ENCODE data around the gene PRRT4. TPM values are rescaled to one million over a fixed set of nuclear protein-coding genes. Genes with fewer than 3 reads are reported as not detected.

The PRRT4 gene
- total RNA-seq, 1 donor from 2014 or later, result 0.21 TPM

DNA sequence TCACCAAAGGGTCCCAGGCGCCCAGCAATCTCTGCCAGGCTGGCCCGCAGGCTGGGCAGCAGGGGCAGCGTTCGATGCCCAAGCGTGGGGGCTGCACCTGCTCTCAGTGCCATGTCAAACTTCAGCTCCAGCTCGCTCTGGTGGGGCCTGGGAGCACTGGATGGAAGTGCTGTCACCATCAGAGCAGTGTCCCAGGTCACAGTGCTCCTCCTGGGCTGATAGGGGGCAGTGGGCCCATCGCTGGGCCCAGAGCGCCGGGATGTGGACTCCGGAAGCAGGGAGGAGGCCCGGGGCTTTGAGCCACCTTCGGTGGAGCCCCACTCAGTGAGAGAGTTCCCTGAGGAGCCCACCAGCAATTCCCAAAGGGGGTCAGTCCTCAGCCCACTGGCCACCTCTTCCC is 2.2 kb downstream of the PRRT4 start:
- Mint-ChIP-seq H3K9me3 (no peaks in the 10 kb centered on the region), H3K4me1 (ENCODE audit: low read depth) (peaks cover 21% of the 10 kb centered on the region), H3K36me3 (ENCODE audit: low read depth) (no peaks in the 10 kb centered on the region), H3K27me3 (ENCODE audit: insufficient read depth) (peaks cover 63% of the 10 kb centered on the region), H3K4me3 (no peak overlapping the region), H3K27ac (no peak overlapping the region)
- intact Hi-C loops (cut with micrococcal nuclease), result no loop called here
- no peak for DNase-seq (ENCODE audit: low spot score)

DNA sequence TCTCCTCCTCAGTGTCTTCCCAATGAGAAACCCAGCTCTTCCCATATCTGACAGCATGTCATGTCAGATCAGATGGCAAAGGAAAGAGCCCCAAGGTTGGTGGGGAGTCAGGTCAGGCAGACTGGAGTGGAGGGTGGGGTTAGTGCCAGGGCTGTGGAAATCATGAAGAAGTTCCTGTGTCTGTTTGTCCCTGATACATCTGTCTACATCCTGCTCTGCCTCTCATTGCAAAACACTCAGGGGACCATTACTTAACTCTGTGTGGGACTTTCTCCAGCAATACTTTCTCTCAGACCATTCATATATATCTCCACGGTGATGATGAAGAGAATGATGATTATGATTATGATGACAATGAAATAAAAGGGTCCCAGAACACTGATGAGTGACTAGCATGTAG is 3.3 kb downstream of the PRRT4 start:
- Mint-ChIP-seq H3K27ac (no peak overlapping the region), H3K36me3 (ENCODE audit: low read depth) (no peaks in the 10 kb centered on the region), H3K9me3 (no peaks in the 10 kb centered on the region), H3K4me3 (no peak overlapping the region), H3K27me3 (ENCODE audit: insufficient read depth) (peaks cover 59% of the 10 kb centered on the region), H3K4me1 (ENCODE audit: low read depth) (peaks cover 21% of the 10 kb centered on the region)
- DNase-seq (ENCODE audit: low spot score), result no peak
- intact Hi-C loops (cut with micrococcal nuclease), result no loop called here

DNA sequence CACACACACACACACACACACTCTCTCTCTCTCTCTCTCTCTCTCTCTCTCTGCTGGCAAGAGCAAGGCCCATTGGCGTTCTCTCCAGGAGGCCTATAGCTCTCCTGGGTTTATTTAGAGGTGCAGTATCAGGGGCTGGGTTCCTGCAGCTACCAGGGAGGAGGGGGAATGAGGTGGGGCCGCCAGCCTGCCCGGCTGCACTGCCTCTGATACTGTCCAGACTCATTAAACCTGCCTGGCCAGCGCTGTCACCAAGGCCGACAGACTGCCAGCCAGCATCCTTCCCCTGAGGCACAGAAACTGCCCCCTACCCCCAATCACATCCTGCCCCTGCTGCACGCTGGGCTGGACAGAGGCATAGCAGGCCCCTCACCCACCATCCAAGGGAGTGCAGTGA is 4.3 kb downstream of the PRRT4 start:
- Mint-ChIP-seq H3K4me1 (ENCODE audit: low read depth) (peaks cover 11% of the 10 kb centered on the region), H3K36me3 (ENCODE audit: low read depth) (no peaks in the 10 kb centered on the region), H3K27me3 (ENCODE audit: insufficient read depth) (peaks cover 56% of the 10 kb centered on the region), H3K9me3 (no peaks in the 10 kb centered on the region), H3K4me3 (no peak overlapping the region), H3K27ac (no peak overlapping the region)
- intact Hi-C loops (cut with micrococcal nuclease), result no loop called here
- no peak for DNase-seq (ENCODE audit: low spot score)

DNA sequence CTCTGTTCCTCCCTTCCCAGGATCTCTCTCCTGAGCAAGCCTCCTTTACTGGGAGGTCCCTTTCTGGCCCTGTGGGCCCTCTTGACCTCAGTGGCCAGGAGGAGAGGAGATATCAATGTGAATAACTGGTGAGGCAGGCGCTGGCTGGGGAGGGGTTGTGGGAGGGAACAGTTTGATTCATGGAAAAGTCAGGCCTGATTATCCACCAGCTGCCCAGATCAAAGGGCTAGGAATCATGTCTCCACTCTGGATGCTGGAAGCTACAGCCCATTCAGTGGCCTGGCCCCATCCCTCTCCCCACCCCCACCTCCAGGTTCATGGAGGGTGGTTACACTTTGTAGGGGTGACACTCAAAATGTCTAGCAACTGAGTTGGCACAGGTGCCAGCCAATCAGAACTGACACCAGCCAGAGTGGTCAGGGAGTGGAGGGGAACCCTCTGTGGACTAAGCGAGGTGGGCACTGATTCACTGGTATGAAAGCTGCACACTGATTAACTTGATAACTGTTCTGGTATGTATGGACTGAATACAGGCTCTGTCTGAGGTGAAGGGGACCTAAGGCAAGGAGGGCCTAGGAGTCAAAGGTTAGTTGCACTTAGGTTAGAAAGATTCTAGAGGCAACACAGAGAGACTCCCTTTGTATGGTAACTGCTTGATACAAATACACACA is 4.8 kb downstream of the PRRT4 start:
- H3K4me1 Mint-ChIP-seq (ENCODE audit: low read depth), result peaks cover 6% of the 10 kb centered on the region
- no peak for DNase-seq (ENCODE audit: low spot score)
- no peak overlapping the region for H3K4me3 Mint-ChIP-seq
- no peaks in the 10 kb centered on the region for H3K36me3 Mint-ChIP-seq (ENCODE audit: low read depth)
- peaks cover 50% of the 10 kb centered on the region for H3K27me3 Mint-ChIP-seq (ENCODE audit: insufficient read depth)
- H3K9me3 Mint-ChIP-seq, result no peaks in the 10 kb centered on the region
- intact Hi-C loops (cut with micrococcal nuclease), result no loop called here
- H3K27ac Mint-ChIP-seq, result no peak overlapping the region

DNA sequence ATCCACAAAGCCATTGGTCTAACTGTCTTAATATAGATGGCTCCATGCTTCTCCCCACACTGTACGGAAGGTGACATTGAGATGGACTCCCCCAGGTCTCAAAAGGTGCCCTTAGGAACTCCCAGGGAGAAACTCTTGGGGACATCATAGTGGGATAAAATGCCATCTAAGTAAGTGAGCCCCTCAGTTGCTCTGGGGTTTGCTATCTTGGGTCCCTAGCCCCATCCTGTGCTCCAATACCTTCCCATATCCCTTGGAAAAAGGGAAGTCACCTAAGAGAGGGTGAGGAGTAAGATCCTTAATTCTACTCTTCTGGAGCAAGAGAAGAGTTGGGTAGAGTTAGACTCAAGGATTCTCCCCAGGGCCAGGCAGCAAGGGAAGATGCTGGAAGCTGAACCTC is 7.9 kb downstream of the PRRT4 start:
- Mint-ChIP-seq H3K4me1 (ENCODE audit: low read depth) (no peaks in the 10 kb centered on the region), H3K27ac (no peak overlapping the region), H3K36me3 (ENCODE audit: low read depth) (no peaks in the 10 kb centered on the region), H3K9me3 (no peaks in the 10 kb centered on the region), H3K27me3 (ENCODE audit: insufficient read depth) (peaks cover 58% of the 10 kb centered on the region), H3K4me3 (peak overlapping the region; percentile 4)
- no peak for DNase-seq (ENCODE audit: low spot score)
- intact Hi-C loops (cut with micrococcal nuclease), result no loop called here

- Mint-ChIP-seq H3K27ac (peak overlapping the region; percentile 38), H3K9me3 (no peaks in the 10 kb centered on the region), H3K36me3 (ENCODE audit: low read depth) (no peaks in the 10 kb centered on the region), H3K4me3 (peak overlapping the region; percentile 4), H3K27me3 (ENCODE audit: insufficient read depth) (peaks cover 58% of the 10 kb centered on the region), H3K4me1 (ENCODE audit: low read depth) (no peaks in the 10 kb centered on the region)
- intact Hi-C loops (cut with micrococcal nuclease), result no loop called here
- no peak for DNase-seq (ENCODE audit: low spot score)
Measured at GRCh38 chr7:128353189-128353588, 8.3 kb downstream of the PRRT4 start.

DNA sequence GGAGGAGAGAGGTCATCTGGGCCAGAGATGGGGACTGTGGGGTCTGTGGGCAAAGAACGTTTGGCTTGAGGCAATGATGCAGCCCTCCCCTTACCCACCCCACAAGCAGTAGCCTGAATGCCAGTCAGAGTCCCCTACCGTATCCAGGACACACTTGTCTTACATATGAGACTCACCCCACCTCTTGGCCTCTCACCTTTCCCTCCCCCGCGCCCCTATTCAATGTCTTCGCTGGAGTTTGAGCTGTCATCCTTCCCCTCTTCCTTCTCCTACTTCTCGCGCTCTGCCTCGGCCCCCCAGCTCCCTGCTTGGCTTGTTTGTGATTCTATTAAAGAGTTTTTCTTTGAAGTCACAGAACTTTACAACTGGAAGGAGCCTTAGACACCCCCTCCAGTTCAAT is 8.9 kb downstream of the PRRT4 start:
- no peak overlapping the region for H3K27ac Mint-ChIP-seq
- peaks cover 58% of the 10 kb centered on the region for H3K27me3 Mint-ChIP-seq (ENCODE audit: insufficient read depth)
- intact Hi-C loops (cut with micrococcal nuclease), result no loop called here
- DNase-seq (ENCODE audit: low spot score), result no peak
- no peaks in the 10 kb centered on the region for H3K4me1 Mint-ChIP-seq (ENCODE audit: low read depth)
- H3K36me3 Mint-ChIP-seq (ENCODE audit: low read depth), result no peaks in the 10 kb centered on the region
- H3K4me3 Mint-ChIP-seq, result no peak overlapping the region
- no peaks in the 10 kb centered on the region for H3K9me3 Mint-ChIP-seq

- DNase-seq (ENCODE audit: low spot score), result no peak
- H3K36me3 Mint-ChIP-seq (ENCODE audit: low read depth), result no peaks in the 10 kb centered on the region
- H3K4me3 Mint-ChIP-seq, result no peak overlapping the region
- H3K27me3 Mint-ChIP-seq (ENCODE audit: insufficient read depth), result peaks cover 58% of the 10 kb centered on the region
- no peaks in the 10 kb centered on the region for H3K9me3 Mint-ChIP-seq
- H3K4me1 Mint-ChIP-seq (ENCODE audit: low read depth), result no peaks in the 10 kb centered on the region
- intact Hi-C loops (cut with micrococcal nuclease), result no loop called here
- H3K27ac Mint-ChIP-seq, result no peak overlapping the region
Measured at GRCh38 chr7:128352153-128352537, 9.3 kb downstream of the PRRT4 start.

DNA sequence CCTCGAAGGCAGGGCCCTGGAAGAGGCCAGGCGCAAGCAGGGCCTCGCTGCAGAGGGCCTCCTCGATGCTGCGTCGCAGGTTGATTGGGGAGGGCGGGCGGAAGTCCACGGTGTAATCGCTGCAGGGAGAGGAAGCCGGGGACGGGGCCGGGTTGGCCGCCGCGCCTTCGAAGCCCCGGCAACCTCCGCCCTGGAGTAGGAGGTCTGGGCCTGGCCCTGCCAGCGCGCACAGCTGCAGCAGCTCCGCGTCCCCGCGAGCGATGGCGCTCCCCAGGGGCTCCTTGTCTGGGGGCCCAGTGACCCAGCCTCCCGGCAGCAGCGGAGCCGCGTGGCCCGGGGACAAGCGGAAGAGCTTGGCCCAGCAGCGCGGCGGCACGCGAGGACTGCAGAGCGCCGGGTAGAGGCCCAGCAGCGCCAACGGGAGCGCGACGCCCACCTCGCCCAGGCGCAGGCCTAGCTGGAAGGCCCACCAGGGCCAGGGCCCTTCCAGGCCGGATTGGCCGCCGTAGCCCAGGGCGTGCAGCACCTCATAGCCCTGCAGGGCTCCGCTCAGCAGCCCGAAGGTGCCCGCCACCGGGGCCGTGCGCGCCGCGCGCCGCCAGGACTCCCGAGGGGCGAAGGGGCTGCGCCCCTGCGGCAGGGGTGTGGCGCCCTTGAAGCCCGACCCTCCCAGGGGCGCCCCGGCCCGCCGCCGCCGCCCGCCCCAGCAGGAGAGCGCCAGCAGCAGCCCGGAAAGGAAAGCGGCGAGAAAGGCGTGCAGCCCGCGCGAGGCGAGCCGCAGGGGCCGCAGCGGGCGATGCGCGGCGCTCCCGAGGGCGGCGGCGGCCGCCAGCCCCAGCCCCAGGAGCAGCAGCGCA is 10.0 kb downstream of the PRRT4 start:
- Mint-ChIP-seq H3K9me3 (no peaks in the 10 kb centered on the region), H3K27me3 (ENCODE audit: insufficient read depth) (peaks cover 57% of the 10 kb centered on the region), H3K36me3 (ENCODE audit: low read depth) (no peaks in the 10 kb centered on the region), H3K4me1 (ENCODE audit: low read depth) (no peaks in the 10 kb centered on the region), H3K27ac (no peak overlapping the region), H3K4me3 (no peak overlapping the region)
- no peak for DNase-seq (ENCODE audit: low spot score)
- intact Hi-C loops (cut with micrococcal nuclease), result no loop called here

DNA sequence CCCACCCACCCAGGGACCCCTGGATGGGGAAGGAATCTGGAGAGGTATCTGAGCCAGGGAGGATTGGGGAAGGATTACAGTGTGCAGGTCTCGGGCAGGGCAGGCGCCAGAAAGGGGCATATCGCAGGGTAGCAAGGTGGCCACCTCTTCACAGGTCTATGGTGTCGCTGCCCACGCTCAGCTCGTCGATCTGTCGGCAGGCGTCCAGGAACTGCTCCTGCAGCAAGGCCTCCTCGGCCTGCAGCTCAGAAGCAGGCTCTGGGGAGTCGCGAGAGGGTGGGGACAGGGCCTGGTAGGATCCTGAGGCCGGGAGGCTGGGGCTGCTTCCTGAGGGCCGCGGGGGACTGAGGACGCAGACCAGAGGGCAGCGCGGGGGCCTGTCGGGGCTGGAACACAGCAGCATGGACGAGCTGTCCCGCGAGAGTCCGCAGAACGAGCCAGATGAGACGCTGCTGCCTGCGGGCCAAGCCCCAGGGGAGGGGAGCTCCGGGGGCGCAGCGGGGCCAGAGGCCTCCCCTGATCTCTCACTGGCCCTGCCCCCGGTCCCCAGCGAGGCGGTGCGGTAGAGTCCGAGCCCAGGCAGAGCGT is 10.7 kb downstream of the PRRT4 start:
- intact Hi-C loops (cut with micrococcal nuclease), result no loop called here
- H3K36me3 Mint-ChIP-seq (ENCODE audit: low read depth), result no peaks in the 10 kb centered on the region
- H3K27me3 Mint-ChIP-seq (ENCODE audit: insufficient read depth), result peaks cover 55% of the 10 kb centered on the region
- no peak for DNase-seq (ENCODE audit: low spot score)
- H3K4me3 Mint-ChIP-seq, result no peak overlapping the region
- H3K4me1 Mint-ChIP-seq (ENCODE audit: low read depth), result no peaks in the 10 kb centered on the region
- H3K9me3 Mint-ChIP-seq, result no peaks in the 10 kb centered on the region
- H3K27ac Mint-ChIP-seq, result no peak overlapping the region

DNA sequence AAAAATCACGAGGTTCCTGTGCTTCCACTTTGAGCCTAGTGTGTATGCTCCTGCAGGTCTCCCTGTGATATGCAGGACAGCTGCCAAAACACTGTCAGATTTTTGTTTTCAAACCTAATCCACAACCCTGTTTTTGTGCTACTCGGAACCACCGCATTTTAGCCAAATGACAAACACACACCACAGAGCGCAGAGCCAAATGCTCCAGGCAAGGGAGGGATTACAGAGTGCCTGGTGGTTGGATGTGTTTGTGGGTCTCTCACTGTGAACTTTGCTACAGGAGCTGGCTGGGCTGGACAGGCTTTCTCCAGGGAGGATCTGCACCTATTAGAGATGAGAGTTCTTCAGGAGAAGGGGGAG is 12.0 kb downstream of the PRRT4 start:
- intact Hi-C loops (cut with micrococcal nuclease), result loop anchor here (10.0 kb wide), 2 partner anchors 185 to 215 kb away; no protein-coding TSS in a partner anchor
- no peak for DNase-seq (ENCODE audit: low spot score)
- Mint-ChIP-seq H3K4me3 (no peak overlapping the region), H3K9me3 (no peaks in the 10 kb centered on the region), H3K27ac (no peak overlapping the region), H3K4me1 (ENCODE audit: low read depth) (no peaks in the 10 kb centered on the region), H3K36me3 (ENCODE audit: low read depth) (no peaks in the 10 kb centered on the region), H3K27me3 (ENCODE audit: insufficient read depth) (peaks cover 50% of the 10 kb centered on the region)

DNA sequence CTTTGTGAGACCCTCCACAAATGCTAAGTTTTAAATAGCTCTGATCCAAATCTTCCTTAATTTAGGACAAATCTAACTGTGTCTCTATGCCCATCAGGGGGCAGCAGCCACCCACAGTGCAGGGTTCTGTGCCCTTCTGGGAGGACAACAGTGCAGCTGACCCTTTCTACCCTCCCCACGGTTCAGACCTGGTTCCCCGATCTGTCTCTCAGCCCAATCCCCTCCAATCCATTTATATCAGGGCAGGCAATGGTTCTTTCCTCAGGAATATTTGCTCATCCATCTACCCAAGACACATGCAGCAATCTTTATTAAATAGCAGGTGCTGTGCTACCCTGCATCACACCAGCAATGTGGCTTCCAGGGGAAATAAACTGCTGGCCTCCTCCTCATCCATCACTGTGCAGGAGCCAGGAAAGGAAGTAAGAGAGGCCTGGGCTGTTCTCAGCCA is 13.8 kb downstream of the PRRT4 start:
- H3K9me3 Mint-ChIP-seq, result no peaks in the 10 kb centered on the region
- H3K27me3 Mint-ChIP-seq (ENCODE audit: insufficient read depth), result peaks cover 37% of the 10 kb centered on the region
- no peak for DNase-seq (ENCODE audit: low spot score)
- no peaks in the 10 kb centered on the region for H3K36me3 Mint-ChIP-seq (ENCODE audit: low read depth)
- intact Hi-C loops (cut with micrococcal nuclease), result loop anchor here (1.0 to 10.0 kb wide), 3 partner anchors 40 to 213 kb away; no protein-coding TSS in a partner anchor
- H3K4me3 Mint-ChIP-seq, result no peak overlapping the region
- H3K27ac Mint-ChIP-seq, result no peak overlapping the region
- peaks cover 9% of the 10 kb centered on the region for H3K4me1 Mint-ChIP-seq (ENCODE audit: low read depth)

DNA sequence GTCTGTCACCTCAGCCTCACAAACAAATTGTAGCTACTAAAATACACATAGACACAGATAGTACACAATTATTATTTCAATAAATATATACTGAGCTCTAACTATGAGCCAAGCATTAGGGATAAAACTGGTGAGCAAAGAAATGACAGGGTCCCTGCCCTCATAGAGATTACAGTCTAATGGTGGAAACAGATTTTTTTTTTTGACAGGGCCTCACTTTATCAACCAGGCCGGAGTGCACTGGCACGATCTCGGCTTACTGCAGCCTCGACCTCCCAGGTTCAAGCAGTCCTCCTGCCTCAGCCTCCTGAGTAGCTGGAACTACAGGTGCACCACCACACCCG is 17.1 kb downstream of the PRRT4 start:
- H3K4me3 Mint-ChIP-seq, result peak overlapping the region; percentile 64
- intact Hi-C loops (cut with micrococcal nuclease), result loop anchor here (5.0 to 10.0 kb wide), 3 partner anchors 190 to 487 kb away; no protein-coding TSS in a partner anchor
- peaks cover 7% of the 10 kb centered on the region for H3K36me3 Mint-ChIP-seq (ENCODE audit: low read depth)
- peaks cover 22% of the 10 kb centered on the region for H3K27me3 Mint-ChIP-seq (ENCODE audit: insufficient read depth)
- H3K9me3 Mint-ChIP-seq, result no peaks in the 10 kb centered on the region
- DNase-seq (ENCODE audit: low spot score), result no peak
- no peak overlapping the region for H3K27ac Mint-ChIP-seq
- H3K4me1 Mint-ChIP-seq (ENCODE audit: low read depth), result peaks cover 30% of the 10 kb centered on the region
